ENCODE results near the gene CABLES1.
"Not testable (repeated sequence)": the region's sequence is repeated elsewhere in the genome, so short reads cannot be mapped to it uniquely, and the experiment has no call there.

- not testable (repeated sequence) for TF ChIP-seq EZH2 (IDR thresholded peaks at IDR 0.05); POLR2AphosphoS5 (IDR thresholded peaks at IDR 0.05; ENCODE audit: borderline replicate concordance, low read depth, low read length); FOXP2 (optimal IDR thresholded peaks at IDR 0.05; ENCODE audit: control extremely low read depth, extremely low read length, insufficient read depth)
These were observed 106.7 kb downstream of the CABLES1 start for GRCh38 chr18:23241833-23242496.

All from SK-N-MC (cell line).